ENCODE data around the gene DES.

GRCh38 chr2:219451661-219452360 is 33.6 kb downstream of the DES start:
- TF ChIP-seq SPI1 (IDR thresholded peaks at IDR 0.05; ENCODE audit: borderline replicate concordance, low read depth, low read length) (no peak), MLX (CRISPR knock-in tag; conservative IDR thresholded peaks at IDR 0.05) (no peak), GATA2 (CRISPR knock-in tag; IDR thresholded peaks at IDR 0.05) (no peak)

All from K562 (cell line).